Stimulated activated CD4-positive, alpha-beta T cell treated with anti-CD3 and anti-CD28 coated beads, Interleukin-2, amount 100 ng/mL, for 48 hours (primary cell): ENCODE data around the gene TUBG2.
"Not testable (repeated sequence)": the region's sequence is repeated elsewhere in the genome, so short reads cannot be mapped to it uniquely, and the experiment has no call there.

ENCODE experiments used
- DNase-seq, 2 donors: peaks; one replicate each; pipeline ENCODE4 v3.0.0-alpha.2; 2020

Gene TUBG2

GRCh38 chr17:42659079-42659931 lies at the start of gene TUBG2:
TUBG2 (plus strand) TSS chr17:42659284; CDS start chr17:42659504, 220 bp downstream.
- peak; percentile 71 to 73 for DNase-seq

- peak; percentile 3 to 8 for DNase-seq
These were observed 49.0 kb upstream of the TUBG2 start for GRCh38 chr17:42609814-42610801.

- no peak for DNase-seq
These were observed 47.1 kb upstream of the TUBG2 start for GRCh38 chr17:42612013-42612412.

GRCh38 chr17:42613699-42614295 lies 45.3 kb upstream of the TUBG2 start:
- no peak for DNase-seq

GRCh38 chr17:42617956-42618431 lies 41.1 kb upstream of the TUBG2 start:
- no peak for DNase-seq

- DNase-seq = no peak
These were observed 40.5 kb upstream of the TUBG2 start for GRCh38 chr17:42618442-42619150.

- DNase-seq = not testable (repeated sequence)
These were observed 37.1 kb upstream of the TUBG2 start for GRCh38 chr17:42621987-42622386.

- DNase-seq = no peak
These were observed 35.8 kb upstream of the TUBG2 start for GRCh38 chr17:42623271-42623670.

GRCh38 chr17:42623732-42624596 lies 35.1 kb upstream of the TUBG2 start:
- DNase-seq = no peak

GRCh38 chr17:42627032-42627764 lies 31.9 kb upstream of the TUBG2 start:
- not testable (repeated sequence) for DNase-seq

GRCh38 chr17:42629411-42630009 lies 29.6 kb upstream of the TUBG2 start:
- no peak for DNase-seq

- no peak for DNase-seq
These were observed 26.1 kb upstream of the TUBG2 start for GRCh38 chr17:42632949-42633444.

GRCh38 chr17:42639525-42640113 lies 19.5 kb upstream of the TUBG2 start:
- no peak for DNase-seq

- no peak for DNase-seq
These were observed 19.0 kb upstream of the TUBG2 start for GRCh38 chr17:42640121-42640520.

- DNase-seq = no peak
These were observed 16.7 kb upstream of the TUBG2 start for GRCh38 chr17:42642336-42642735.

- DNase-seq = no peak
These were observed 11.3 kb upstream of the TUBG2 start for GRCh38 chr17:42647778-42648177.

GRCh38 chr17:42651392-42651791 lies 7.7 kb upstream of the TUBG2 start:
- DNase-seq = no peak

GRCh38 chr17:42653179-42654124 lies 5.6 kb upstream of the TUBG2 start:
- no peak for DNase-seq
